Measurements from ENCODE around the gene NFIX. TPM values are rescaled to one million over a fixed set of nuclear protein-coding genes. Genes with fewer than 3 reads are reported as not detected.
"Not testable (repeated sequence)": the region's sequence is repeated elsewhere in the genome, so short reads cannot be mapped to it uniquely, and the experiment has no call there.

Gene NFIX
- 17.7 and 23.3 TPM in 2 replicates for total RNA-seq
- polyA plus RNA-seq (2012): 86.6 TPM

DNA sequence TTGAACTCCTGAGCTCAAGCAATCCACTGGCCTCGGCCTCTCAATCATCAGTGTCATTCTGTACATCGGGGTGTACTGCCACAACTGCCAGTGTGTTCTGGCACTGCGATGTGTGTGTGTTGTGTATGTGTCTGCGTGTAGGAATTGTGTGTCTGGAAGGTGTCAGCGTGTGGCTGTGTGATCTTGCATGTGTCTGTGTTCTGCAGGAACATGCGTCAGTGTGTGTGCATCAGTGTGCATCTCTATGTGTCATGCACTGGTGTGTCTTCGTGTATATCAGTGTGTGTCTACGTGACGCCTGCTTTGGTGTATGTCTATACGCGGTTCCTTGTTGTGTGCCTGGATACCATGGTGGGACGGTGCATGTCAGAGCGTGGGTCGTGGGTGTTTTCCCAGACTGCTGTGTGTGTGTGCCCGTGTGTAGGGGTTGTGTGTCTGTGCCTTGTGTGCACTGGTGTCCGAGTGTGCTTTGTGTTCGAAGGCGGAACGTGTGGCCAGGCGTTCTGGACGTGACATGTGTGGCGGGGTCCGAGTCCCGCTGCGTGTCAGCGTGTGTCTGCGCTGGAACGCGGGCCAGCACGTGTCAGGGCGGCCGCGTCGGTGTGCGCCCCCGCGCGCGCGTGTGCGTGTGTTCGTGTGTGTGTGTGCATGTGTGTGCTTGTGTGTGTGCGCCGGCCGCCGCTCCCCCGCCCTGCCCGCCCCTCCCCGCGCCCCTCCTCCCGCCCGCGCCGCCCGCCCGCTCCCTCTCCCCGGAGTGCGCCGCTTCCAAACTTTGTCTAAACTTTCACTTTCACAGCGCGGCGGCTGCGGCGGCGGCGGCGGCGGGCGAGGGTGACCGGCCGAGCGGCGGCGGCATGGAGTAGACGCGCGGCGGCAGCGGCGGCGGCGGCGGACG lies at the start of gene NFIX:
TSS of gene NFIX (plus strand) at position 775 of the 895 bp plus-strand sequence. CDS start 363 bp downstream, outside the sequence.
- DNase-seq (ENCODE audit: low read depth): peak; percentile 73

DNA sequence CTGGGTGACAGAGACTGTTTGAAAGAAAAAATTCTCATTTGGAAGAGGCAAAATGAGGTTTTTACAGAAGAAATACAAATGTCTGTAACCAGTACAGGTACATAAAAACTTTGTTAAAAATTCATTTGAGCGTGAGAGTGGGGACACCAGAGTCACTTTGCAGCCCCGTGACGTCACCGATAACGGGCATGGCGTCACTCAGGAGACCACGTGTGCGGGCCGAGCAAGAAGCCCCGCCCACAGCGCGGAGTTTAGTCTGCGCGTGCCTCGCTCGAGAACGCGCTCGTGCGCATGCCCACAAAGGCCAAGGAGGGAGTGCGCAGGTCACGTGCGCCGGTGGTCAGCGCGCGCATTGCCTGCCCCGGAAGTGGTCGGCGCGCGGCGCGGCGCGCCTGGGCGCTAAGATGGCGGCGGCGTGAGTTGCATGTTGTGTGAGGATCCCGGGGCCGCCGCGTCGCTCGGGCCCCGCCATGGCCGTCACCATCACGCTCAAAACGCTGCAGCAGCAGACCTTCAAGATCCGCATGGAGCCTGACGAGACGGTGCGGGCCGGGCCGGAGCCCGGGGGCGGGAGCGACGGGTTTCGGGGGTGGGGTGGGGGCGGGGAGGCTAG lies 49.7 kb upstream of the NFIX start, which contains the start of gene RAD23A:
TSS of gene RAD23A (plus strand) at position 384 of the 613 bp plus-strand sequence. CDS start at position 471, 87 bp downstream.
- DNase-seq (ENCODE audit: low read depth): peak; percentile 99

DNA sequence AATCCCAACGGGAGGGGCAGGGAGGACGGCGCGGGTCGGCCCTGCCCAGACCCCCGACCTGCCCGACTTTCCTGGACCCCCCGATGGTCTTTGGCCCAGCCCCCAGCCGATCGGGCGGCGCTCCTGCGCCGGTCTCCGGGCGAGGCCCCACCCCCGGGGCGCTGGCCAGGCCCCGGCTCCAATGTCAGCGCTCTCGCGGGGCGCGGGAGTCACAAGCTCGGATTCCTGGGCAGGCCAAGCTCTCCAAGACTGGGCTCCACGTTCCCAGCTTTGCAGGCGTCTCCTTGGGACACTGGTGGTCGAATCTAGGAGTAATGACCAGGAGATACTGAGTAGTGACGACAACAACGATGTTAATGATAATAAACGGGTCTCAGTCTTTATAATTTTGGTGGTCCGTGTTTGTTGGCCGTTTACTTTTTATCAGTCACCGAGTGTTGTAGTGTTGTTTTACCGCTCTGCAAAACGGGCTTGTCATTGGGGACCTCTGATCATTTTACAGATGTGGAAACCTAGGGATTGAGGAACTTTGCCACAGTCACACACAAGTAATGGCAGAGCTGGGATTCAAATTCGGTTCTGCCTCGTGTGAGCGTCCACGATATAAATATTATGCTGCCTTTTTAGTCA lies 49.1 kb upstream of the NFIX start:
- peak; percentile 88 for DNase-seq (ENCODE audit: low read depth)

DNA sequence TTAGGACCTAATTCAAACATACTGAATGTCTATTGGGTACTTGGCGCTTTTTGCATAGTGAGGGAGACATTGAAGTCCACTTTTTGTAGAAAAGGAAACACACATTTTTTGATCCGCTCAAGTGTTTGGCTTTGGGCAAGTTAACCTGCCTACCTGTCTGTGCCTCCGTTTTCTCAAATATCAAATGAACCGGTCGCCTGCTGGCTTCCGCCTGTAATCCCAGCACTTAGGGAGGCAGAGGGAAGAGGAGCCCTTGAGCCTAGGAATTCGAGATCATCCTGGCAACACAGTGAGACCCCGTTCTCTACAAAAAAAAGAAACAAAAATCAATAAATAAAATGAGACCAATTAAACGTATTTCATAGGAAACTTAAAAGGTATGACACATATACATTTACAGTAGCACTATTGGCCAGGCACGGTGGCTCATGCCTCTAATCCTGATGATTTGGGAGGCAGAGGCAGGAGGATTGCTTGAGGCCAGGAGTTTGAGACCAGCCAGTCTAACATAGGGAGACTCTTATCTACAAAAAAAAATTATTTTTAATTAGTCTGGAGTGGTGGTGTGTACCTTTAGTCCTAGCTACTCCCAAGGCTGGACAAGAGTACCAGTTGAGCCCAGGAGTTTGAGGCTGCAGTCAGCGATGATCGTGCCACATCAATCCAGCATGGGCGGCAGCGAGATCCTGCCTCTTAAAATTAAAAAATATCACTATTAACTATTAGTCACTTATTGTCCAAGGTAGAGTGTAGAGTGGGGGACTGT lies 48.4 kb upstream of the NFIX start:
- no peak for DNase-seq (ENCODE audit: low read depth)

DNA sequence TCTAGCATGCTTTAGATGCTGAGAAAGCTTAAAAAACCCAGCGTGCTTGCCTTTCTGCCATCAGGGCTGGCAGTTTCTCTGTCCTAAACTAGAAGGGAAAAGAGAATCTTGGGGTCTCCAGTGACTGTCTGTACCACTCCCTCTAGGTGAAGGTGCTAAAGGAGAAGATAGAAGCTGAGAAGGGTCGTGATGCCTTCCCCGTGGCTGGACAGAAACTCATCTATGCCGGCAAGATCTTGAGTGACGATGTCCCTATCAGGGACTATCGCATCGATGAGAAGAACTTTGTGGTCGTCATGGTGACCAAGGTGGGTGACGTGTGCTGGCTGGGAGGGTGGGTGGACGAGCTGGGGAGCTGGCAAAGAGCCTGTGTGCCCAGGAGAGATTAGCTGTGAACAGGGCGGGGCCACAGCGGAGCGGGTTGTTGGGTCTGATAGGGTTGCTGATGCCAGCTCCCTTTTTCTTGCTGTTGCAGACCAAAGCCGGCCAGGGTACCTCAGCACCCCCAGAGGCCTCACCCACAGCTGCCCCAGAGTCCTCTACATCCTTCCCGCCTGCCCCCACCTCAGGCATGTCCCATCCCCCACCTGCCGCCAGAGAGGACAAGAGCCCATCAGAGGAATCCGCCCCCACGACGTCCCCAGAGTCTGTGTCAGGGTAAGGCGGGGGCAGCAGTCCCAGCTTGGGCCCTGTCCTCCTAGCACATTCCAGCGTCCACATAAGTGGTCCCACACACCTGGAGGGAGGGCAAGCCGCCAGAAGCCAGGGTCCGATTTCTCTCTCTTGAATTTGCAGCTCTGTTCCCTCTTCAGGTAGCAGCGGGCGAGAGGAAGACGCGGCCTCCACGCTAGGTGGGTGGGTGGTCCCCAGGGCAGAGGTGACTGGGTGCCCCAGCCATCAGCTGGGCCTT lies 47.3 kb upstream of the NFIX start:
- no peak for DNase-seq (ENCODE audit: low read depth)

DNA sequence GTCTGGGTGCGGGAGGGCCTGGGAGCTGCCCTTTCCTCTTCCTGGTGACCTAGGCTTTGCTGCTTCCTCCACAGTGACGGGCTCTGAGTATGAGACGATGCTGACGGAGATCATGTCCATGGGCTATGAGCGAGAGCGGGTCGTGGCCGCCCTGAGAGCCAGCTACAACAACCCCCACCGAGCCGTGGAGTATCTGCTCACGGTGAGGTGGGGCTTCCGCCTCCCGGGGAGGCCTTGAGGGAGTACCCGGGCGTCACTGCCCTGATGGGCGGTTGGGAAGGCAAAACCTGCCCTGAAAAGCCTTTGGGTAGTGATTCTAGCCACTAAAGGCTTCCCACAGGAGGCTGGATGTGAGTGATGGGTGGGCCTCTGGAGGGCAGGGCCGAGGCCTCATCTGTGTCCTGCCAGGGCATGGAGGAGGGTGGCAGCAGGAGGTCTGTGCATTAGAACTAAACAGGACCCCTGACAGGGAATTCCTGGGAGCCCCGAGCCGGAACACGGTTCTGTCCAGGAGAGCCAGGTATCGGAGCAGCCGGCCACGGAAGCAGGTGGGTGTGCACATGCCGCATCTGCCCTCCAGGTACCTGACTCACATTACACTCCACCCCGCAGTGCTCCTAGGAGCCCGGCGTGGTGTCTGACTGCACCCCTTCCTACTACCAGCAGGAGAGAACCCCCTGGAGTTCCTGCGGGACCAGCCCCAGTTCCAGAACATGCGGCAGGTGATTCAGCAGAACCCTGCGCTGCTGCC lies 46.5 kb upstream of the NFIX start:
- no peak for DNase-seq (ENCODE audit: low read depth)

DNA sequence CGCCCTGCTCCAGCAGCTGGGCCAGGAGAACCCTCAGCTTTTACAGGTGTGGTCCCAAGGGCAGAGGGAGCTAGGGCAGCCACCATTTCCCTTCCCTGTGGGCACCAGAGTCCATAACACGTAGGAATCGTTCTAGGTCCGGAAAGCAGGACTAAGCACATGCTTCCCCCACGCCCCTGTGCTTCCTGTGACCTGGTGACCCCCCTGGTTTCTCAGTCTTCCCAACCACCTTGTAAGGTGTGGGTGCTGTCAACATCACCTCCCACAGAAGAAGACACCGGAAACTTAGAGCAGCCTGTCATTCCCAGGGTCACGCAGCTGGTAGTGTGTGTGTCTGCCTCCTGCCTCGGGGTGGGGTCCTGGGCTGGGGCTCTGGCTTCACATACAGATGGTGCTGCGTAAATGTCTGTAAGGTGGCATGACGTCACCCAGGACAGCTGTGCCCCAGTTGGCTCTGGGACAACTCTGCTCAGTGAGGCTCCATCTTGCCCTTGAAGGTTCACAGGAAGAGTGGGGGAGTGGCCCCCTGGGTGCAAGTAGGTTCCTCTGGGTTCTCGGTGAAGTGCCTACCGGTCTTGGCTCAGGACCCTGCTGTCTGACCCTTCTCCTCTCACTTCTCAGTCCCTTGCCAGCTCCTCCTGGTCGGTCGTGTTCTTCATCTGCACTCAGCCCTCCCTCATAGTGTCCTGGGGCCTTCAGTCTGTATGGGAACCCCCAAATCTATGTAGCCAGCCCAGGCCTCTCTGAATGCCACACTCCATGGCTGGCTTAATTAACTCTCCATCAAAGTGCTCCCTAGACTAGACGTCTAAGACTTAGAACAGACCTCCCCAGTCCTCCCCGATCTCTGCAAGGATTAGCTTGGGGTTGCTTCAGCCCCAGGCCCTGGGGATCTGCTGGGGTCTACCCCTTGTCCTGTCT lies 45.7 kb upstream of the NFIX start:
- DNase-seq (ENCODE audit: low read depth): peak; percentile 64

DNA sequence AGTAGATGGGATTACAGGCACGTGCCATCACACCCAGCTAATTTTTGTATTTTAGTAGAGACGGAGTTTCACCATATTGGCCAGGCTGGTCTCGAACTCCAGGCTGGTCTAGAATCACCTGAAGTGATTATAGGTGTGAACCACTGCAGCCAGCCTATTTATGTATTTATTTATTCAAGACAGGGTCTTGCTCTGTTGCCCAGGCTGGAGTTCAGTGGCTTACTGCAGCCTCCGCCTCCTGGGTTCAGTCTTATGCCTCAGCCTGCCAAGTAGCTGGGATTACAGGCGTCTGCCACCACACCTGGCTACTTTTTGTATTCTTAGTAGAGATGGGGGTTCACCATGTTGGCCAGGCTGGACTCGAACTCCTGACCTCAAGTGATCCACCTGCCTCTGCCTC lies 43.2 kb upstream of the NFIX start:
- DNase-seq (ENCODE audit: low read depth): not testable (repeated sequence)

DNA sequence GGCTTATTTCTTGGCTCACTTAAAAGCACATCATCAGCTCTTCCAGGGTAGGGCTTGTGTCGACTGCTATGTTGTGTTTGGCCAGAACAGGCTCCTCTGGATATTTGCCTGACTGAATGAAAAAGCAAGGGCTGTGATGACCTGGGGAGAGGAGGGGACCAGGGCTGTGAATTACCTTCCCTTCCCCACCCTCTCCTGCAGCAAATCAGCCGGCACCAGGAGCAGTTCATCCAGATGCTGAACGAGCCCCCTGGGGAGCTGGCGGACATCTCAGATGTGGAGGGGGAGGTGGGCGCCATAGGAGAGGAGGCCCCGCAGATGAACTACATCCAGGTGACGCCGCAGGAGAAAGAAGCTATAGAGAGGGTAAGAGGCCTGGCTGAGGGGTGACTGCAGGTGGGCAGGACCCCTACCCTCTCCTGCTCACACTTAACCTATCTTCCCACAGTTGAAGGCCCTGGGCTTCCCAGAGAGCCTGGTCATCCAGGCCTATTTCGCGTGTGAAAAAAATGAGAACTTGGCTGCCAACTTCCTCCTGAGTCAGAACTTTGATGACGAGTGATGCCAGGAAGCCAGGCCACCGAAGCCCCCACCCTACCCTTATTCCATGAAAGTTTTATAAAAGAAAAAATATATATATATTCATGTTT lies 42.7 kb upstream of the NFIX start:
- DNase-seq (ENCODE audit: low read depth): peak; percentile 76

DNA sequence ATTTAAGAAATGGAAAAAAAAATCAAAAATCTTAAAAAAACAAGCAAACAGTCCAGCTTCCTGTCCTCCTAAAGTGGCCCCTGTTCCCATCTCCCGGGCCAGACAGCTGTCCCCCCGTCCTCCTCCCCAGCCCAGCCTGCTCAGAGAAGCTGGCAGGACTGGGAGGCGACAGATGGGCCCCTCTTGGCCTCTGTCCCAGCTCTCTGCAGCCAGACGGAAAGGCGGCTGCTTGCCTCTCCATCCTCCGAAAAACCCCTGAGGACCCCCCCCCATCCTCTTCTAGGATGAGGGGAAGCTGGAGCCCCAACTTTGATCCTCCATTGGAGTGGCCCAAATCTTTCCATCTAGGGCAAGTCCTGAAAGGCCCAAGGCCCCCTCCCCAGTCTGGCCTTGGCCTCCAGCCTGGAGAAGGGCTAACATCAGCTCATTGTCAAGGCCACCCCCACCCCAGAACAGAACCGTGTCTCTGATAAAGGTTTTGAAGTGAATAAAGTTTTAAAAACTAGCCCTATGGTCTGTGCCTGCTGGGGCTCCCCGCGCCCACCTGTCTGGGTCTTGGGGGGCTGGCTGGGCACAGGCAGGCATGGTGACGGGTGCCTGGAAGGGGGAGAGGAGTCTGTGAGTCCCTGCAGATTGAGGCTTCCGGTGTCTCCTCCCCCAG lies 42.0 kb upstream of the NFIX start:
- DNase-seq (ENCODE audit: low read depth): peak; percentile 88

DNA sequence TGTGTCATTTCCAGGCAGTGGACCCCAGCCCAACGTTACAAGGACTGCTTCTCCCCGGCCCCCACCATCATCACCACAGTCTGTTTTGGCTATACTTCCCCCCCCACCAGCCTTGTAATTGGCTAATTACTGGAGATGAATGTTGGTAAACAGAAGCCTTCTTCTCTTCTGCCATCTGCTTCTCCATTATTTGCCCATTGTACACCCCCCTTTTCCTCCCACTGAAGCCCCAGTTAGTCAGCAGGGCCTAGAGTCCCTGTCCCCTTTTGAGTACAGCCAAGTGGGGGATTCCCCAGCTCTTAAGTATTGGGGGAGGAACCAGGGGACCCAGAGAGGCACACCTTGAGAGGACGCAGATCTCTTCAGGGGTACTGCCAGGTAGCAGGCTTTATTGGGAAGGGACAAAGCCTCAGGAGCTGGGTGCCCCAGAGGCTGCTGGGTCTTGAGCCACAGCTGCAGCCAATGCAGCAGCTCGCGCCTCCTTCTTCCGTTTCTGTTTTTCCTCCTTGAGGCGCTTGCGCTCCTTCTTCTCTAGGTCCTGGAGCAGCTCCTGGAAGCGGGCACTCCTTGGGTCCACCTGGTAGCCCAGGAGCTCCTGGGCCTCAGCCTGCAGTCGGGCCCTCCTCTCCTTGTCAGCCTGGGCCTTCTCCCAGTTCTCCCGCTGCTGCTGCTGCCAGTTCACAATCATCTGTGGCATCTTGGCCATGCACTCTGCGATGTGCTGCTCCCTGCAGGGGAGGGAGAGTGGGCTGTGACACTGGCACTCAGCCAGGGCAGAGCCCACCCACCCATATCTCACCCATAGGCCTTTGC lies 41.3 kb upstream of the NFIX start:
- DNase-seq (ENCODE audit: low read depth): no peak

DNA sequence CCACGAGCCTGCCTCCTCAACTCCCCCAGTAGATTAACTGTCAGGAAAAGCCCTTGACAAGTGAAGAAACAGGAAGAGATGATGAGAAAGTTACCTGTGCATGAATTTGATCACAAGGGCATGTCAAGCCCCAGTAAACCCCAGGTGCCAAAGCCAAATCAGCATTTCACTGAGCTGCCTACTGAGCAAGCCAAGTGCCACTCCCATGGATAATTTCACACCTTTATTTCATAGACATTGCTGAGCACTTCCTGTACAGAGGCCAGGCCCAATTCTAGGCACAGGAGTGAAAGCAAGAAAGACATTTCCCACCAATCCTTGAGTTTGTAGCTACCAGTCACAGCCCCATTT lies 40.7 kb upstream of the NFIX start:
- no peak for DNase-seq (ENCODE audit: low read depth)

DNA sequence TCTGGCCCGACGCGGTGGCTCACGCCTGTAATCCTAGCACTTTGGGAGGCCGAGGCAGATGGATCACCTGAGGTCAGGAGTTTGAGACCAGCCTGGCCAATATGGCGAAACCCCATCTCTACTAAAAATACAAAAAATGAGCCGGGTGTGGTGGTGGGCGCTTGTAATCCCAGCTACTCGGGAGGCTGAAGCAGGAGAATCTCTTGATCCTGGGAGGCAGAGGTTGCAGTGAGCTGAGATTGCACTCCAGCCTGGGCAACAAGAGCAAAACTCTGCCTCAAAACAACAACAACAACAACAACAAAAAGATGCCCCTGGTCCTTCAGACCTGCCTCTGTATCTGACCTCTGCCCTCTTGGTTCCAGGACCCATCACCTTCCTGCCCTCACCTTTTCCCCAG lies 39.7 kb upstream of the NFIX start:
- not testable (repeated sequence) for DNase-seq (ENCODE audit: low read depth)

DNA sequence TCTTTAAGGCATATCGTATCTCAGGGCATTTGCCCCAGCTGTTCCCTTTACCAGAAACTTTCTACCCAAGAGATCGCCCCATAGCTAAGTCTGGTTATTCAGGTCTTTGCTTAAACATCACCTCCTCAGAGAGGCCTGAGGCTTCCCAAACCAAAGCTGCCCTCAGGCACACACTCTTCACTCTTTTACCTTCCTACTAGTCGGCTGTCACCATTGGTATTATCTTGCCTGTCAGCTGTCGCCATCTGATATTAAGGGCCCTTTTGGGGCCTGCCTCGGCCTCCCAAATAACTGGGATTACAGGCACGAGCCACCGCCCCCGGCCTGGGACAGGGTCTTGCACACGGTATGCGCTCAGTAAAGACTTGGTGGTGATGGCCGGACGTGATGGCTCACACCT lies 39.3 kb upstream of the NFIX start:
- DNase-seq (ENCODE audit: low read depth): peak; percentile 28

DNA sequence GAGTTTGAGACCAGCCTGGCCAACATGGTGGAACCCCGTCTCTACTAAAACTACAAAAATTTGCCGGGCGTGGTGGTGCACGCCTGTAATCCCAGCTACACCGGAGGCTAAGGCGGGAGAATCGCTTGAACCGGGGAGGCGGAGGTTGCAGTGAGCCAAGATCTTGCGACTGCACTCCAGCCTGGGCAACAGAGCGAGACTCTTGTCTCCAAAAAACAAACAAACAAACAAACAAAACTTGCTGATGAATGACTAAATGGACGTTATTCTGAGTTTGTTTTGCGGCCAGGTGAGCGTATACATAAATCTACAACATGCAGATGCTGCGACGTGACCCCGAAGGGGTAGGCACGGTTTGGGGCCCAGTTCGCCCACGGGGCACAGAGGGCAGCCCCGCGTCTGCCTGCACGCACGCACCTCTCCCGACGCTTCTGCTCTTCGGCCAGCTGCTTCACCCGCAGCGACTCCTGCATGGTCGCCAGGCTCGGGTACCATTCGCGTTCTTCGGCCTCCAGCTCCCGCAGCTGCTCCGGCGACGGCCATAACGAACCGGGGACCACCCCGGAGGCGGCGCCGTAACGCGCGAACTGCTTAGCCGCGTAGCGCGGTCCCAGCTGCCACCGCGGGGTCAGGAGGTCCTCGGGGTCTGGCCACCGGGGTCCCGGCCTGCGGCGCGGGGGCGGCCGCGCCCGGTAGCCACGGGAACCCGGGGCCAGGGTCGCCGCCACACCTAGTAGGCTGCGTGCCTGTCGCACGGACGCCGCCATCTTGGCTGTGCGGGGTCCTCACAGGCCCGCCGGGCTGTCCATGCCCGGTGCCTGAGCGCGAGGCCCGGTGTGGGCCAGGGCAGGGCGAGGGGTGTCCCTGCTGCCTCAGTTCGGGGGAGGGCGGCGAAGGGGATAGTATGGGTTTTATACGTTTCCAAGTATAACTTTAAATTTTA lies 38.6 kb upstream of the NFIX start, which contains the start of gene GADD45GIP1:
TSS of gene GADD45GIP1 (minus strand) at position 778 of the 943 bp plus-strand sequence. CDS start at position 767, 11 bp downstream.
- peak; percentile 85 for DNase-seq (ENCODE audit: low read depth)

All from myocyte (in vitro differentiated cells).